Body of pancreas (tissue), 4 donors: Measurements from ENCODE around the gene EZH2.

Source experiments
- CTCF ChIP-seq, 7 experiments: fragments of 450-650 bp in 4 of 7; fragments of 200-600 bp in 3 of 7; sonication (generic) in 3 of 7; IDR thresholded peaks; one replicate each; pipeline ENCODE4 v1.5.1; 2016 to 2019; ENCODE audit warnings: antibody characterized with exemption in 7 of 7
- POLR2A ChIP-seq, 3 donors: fragments of 450-650 bp; IDR thresholded peaks; one replicate each; pipeline ENCODE4 v1.6.1; 2016; ENCODE audit warnings: antibody characterized with exemption in 3 of 3, mild to moderate bottlenecking in 2 of 3

- TF ChIP-seq CTCF (IDR thresholded peaks at IDR 0.05) (no peak), POLR2A (IDR thresholded peaks at IDR 0.05) (no peak)
Observed at GRCh38 chr7:148915211-148915610, 31.1 kb upstream of the EZH2 start.
